GM10266 (cell line): ENCODE results near the gene C1GALT1C1L.

Experiments
- DNase-seq: peaks from one replicate; pipeline ENCODE4 v3.0.0; 2012; ENCODE audit errors: extremely low spot score
- CTCF ChIP-seq: IDR thresholded peaks from 2 replicates; pipeline ENCODE4 v1.5.1; 2012; ENCODE audit warnings: mild to moderate bottlenecking, low read depth; ENCODE audit not compliant: control insufficient read depth, insufficient read depth; ENCODE audit errors: missing control alignments

C1GALT1C1L gene

GRCh38 chr2:43634604-43635306 is 41.5 kb downstream of the C1GALT1C1L start:
- DNase-seq, result no peak
- TF ChIP-seq CTCF, result no peak

- no peak for TF ChIP-seq CTCF
- DNase-seq, result no peak
Measured at GRCh38 chr2:43631618-43632317, 44.5 kb downstream of the C1GALT1C1L start.
